HG03565 (cell line): ENCODE results near the gene ZNF160.
"Not testable (repeated sequence)": the region's sequence is repeated elsewhere in the genome, so short reads cannot be mapped to it uniquely, and the experiment has no call there.

Source experiments
- ATAC-seq: cut with Tn5 transposase; IDR thresholded peaks from one replicate; pipeline ENCODE4 v1.9.1; 2021; ENCODE audit warnings: mild to moderate bottlenecking, moderate library complexity; ENCODE audit not compliant: unreplicated experiment

The ZNF160 gene

DNA sequence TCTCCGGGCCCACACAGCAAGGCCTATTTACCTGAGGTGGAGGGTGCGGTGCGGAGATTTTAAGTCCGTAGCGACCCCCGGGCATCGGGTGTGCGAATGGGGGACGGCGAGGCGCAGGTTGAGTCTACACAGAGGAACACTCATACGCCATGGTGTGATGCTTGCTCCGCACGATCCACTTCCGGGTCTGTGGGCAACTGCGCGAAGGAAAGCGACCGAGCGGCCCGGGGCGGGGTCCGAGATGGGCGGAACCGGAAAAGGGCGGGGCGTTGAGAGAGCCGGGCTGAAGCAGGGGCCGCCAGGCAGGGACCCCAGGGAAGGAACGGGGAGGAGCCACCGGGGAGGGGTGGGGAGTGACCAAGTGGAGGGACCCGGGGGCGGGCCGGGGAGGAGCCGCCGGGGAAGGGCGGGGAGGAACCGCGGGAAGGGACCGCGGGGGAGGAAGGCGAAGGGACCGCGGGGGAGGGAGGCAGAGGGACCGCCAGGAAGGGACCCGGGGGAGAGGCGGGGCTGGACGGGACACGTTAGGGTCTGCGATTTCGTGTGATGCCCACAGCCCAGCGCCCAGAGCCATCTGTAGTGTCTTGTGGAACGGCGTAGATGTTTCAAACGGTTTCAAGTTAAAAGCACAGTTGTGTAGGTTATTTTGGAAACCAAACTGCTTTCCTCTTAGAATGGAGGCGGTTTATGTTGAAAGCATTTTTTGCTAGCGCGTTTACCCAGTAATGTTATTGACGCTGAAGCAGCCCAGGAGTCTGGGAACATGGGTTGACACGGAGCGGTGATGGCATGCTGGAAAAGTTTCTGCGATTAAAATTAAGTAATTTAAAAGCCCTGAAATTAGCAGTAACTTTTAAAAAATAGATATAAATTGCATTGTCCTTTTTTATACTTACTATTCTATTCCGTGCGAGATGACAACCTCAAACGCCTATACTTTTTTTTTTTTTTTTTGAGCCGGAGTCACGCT lies at the start of gene ZNF160:
TSS of gene ZNF160 (minus strand) at position 189 of the 970 bp plus-strand sequence. CDS start 17,146 bp downstream, outside the sequence.
- peak; percentile 83 for ATAC-seq

GRCh38 chr19:53147645-53148044 lies 44.4 kb upstream of the ZNF160 start:
- no peak for ATAC-seq

DNA sequence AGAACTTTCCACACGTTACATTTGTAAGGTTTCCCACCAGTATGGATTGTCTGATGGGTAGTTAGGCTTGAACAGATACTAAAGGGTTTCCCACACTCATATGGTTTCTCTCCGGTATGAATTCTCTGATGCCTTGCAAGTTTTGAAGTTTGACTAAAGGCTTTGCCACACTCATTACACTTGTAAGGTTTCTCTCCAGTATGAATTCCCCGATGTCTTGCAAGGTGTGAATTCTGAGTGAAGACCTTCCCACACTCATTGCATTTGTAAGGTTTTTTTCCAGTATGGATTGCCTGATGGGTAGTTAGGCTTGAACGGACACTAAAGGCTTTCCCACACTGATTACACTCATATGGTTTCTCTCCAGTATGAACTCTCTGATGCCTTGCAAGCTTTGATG lies 37.1 kb upstream of the ZNF160 start:
- no peak for ATAC-seq

GRCh38 chr19:53136432-53136831 lies 33.2 kb upstream of the ZNF160 start:
- ATAC-seq, result no peak

- ATAC-seq, result no peak
These were observed 29.1 kb upstream of the ZNF160 start, which contains the start of gene ZNF415 for GRCh38 chr19:53132141-53132991. ZNF415 (minus strand) TSS chr19:53132910; CDS start chr19:53122676, 10,234 bp downstream.

DNA sequence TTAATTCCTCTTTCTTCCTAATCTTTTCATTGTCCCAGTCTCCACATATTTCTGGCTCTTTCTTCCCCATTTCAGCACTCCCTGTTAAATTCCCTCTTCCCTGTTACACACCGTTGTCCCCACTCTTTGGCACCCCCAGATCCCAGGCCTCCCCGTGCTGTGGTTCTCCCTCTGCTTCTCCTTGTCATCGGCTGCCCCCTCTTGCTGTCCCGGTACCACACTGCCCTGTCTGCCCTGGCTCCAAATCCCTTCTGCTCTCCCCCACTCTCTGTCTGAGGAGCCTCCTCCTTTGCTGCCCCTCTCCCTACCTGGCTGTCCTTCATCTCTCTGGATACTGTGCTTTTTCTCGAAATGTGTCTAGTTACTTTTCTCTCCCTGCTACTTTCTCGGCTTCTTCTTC lies 28.5 kb upstream of the ZNF160 start:
- no peak for ATAC-seq

DNA sequence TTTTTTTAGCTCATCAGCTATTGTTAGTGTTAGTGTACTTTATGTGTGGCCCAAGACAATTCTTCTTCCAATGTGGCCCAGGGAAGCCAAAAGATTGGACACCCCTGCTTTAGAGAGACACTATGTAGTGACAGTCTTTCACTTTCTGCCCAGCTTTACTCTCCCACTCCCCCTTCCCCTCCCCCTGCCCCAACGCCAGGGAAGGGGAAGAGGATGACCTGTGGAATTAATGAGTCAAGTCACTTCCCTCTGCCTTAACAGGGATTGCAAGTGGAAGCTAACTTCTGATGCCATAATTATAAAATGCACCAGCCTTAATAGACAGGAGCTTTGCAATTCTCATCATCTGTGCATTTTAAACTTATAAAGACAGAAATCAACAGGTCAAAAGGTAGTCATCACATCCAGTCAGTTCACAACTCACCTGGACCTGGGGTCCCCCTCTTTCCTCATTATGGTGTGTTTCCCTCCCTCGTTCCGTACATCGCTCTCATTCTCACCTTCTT lies 27.9 kb upstream of the ZNF160 start:
- no peak for ATAC-seq

- ATAC-seq, result no peak
These were observed 27.3 kb upstream of the ZNF160 start for GRCh38 chr19:53130506-53130905.

DNA sequence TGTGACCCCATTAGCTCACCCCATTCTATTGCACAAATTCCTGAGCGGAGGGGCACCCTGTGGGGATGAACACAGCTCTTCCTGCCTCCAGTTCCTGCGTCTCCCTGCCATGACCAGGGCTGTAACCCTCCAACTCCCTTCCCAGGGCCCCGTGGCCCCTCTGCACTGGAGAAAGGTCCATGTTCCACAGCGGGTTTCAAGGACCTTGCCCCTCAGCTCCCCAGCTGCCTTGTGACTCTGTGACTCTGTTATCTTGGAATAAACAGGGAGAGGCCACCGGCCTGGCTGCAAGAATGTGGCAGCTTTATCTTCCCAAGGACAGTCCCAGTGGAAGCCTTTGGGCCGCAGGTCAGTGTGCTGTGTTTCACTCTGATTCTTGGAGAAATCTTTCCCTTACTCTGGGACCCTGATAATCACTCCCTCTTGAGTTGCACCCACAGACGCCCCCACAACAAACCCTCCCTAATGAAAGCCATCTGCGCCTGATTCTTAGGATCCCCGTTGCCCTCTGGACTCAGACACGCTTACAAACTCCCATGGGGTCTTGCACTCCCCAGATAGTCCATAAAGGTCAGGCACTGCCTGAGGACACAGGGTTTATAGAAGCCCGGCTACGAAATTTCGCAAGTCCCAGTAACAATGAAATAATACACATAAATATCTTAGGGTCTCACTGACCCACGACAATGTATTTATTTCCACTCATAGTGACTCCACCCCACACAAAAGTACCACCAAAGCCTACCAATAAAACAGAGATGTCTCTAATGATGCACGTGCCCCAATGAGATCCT lies 23.7 kb upstream of the ZNF160 start:
- not testable (repeated sequence) for ATAC-seq

GRCh38 chr19:53123400-53123799 lies 20.2 kb upstream of the ZNF160 start:
- no peak for ATAC-seq

DNA sequence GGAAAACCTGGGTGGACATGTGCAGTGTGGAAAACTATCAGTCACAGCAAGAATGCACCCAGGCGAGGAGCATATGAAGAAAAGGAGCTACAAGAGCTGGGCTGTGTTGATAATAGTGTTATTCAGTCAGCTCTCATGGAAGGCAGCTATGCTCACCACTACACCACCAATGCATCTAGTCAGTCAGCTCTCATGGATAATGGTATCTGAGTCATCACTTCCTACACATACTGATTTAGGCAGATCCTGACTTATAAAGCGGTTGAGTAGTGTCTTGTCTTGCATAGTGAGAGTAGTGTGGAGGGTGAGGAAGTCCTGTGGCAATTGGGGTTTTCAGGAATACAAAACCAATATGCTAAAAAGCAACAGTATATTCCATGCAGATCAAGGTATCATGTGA lies 9.1 kb upstream of the ZNF160 start:
- no peak for ATAC-seq

- ATAC-seq, result no peak
These were observed 6.3 kb upstream of the ZNF160 start for GRCh38 chr19:53109527-53109926.

DNA sequence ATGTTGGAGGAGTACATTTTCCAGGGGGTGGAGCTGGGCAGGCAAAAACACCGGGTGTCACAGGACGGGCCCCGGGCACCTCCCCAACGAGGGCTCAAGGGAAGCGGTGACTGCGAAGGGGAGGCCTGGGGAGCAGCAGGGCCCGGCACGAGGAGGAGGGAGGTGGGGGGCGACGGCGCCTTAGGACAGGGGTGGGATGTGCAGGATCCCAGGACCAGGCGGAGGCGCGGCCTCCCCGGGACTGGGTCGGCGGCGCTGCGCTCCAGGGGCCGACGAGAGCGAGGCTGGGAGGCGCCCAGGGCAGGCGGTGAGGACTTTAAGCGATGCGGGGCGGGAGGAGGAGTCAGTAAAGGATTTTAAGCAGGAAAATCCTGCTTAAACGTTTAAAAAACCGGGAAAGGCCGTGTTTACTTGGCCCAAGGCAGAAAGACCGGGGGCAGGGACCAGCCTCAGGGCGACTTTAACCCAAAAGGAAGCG lies 427 bp downstream of the ZNF160 start:
- no peak for ATAC-seq

DNA sequence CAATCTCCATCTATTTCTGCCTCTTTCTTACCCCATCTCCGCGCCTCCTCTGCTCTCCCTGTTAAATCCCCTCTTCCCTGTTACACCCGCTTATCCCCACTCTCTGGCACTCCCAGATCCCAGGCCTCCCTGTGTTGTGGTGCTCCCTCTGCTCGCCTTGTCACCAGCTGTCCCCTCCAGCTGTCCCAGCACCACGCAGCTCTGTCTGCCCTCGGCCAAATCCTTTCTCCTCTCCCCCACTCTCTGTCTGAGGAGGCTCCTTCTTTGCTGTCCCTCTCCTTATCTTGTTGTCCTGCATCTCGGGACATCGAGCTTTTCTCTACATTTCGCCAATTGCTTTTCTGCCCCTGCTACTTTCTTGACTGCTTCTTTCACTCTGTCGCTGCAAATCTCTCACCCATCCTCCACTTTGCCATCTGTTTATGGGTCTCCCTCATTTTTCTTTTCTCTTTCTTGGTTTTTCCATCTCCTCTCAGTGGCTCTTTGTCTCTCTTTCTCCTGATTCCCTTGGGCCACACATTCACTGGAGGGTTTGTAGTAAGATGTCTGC lies 941 bp downstream of the ZNF160 start:
- no peak for ATAC-seq

GRCh38 chr19:53101518-53101917 lies 1.7 kb downstream of the ZNF160 start:
- ATAC-seq, result no peak

GRCh38 chr19:53098570-53098969 lies 4.7 kb downstream of the ZNF160 start:
- not testable (repeated sequence) for ATAC-seq

GRCh38 chr19:53096982-53097690 lies 6.1 kb downstream of the ZNF160 start:
- ATAC-seq, result not testable (repeated sequence)

DNA sequence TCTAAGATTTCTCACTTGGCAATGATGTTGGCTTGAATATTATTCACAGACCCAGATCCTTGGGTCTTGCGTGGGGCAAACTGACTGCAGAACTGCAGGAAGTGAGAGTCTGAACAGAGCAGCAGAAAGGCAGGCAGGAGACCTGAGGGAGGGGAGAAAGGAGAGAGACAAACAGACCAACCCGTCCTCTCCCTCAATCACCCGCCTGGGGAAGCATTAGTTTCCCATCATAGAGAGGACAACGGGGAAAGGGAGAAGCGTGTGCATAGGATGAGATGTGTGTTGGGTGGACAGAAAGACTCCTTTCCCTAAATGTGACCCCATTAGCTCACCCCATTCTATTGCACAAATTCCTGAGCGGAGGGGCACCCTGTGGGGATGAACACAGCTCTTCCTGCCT lies 6.6 kb downstream of the ZNF160 start:
- not testable (repeated sequence) for ATAC-seq
